Measurements from ENCODE around the gene MRGPRF.

MRGPRF gene

GRCh38 chr11:69039501-69039900 lies 26.5 kb upstream of the MRGPRF start:
- Histone ChIP-seq H3K36me3 (replicated peaks; ENCODE audit: insufficient read depth, low read length) (no peaks in the 10 kb centered on the region), H3K27ac (ENCODE audit: low read length) (no peak overlapping the region), H3K9me3 (replicated peaks; ENCODE audit: insufficient read depth, low read length) (no peaks in the 10 kb centered on the region), H3K4me2 (ENCODE audit: low read depth, low read length) (no peak overlapping the region), H3K9me2 (replicated peaks; ENCODE audit: insufficient read depth, low read length) (no peaks in the 10 kb centered on the region), H3K9ac (ENCODE audit: low read length) (no peak overlapping the region), H3K79me2 (ENCODE audit: low read length) (no peaks in the 10 kb centered on the region), H4K20me1 (ENCODE audit: insufficient read depth, low read length) (no peaks in the 10 kb centered on the region), H3K4me3 (ENCODE audit: low read length) (no peak overlapping the region), H3F3A (ENCODE audit: insufficient read depth, low read length) (no peaks in the 10 kb centered on the region), H2AFZ (ENCODE audit: low read length) (no peak overlapping the region), H3K4me1 (ENCODE audit: low read length) (peaks cover under 1% of the 10 kb centered on the region; the same call in 1 of the 2 replicates), H3K27me3 (replicated peaks; ENCODE audit: insufficient read depth, low read length) (peaks cover 6% of the 10 kb centered on the region)
- TF ChIP-seq EZH2phosphoT487 (IDR thresholded peaks at IDR 0.05; ENCODE audit: low read length) (no peak), EZH2 (optimal IDR thresholded peaks at IDR 0.05; ENCODE audit: low read depth, low read length) (no peak), CTCF (IDR thresholded peaks at IDR 0.05; ENCODE audit: low read length) (no peak)
- no peak for DNase-seq

- Histone ChIP-seq H3F3A (ENCODE audit: insufficient read depth, low read length) (no peaks in the 10 kb centered on the region), H3K4me3 (ENCODE audit: low read length) (no peak overlapping the region), H3K9me2 (replicated peaks; ENCODE audit: insufficient read depth, low read length) (no peaks in the 10 kb centered on the region), H3K27ac (ENCODE audit: low read length) (no peak overlapping the region), H3K79me2 (ENCODE audit: low read length) (no peaks in the 10 kb centered on the region), H3K27me3 (replicated peaks; ENCODE audit: insufficient read depth, low read length) (peaks cover 25% of the 10 kb centered on the region), H3K9ac (ENCODE audit: low read length) (no peak overlapping the region), H3K36me3 (replicated peaks; ENCODE audit: insufficient read depth, low read length) (no peaks in the 10 kb centered on the region), H3K9me3 (replicated peaks; ENCODE audit: insufficient read depth, low read length) (no peaks in the 10 kb centered on the region), H2AFZ (ENCODE audit: low read length) (no peak overlapping the region), H3K4me2 (ENCODE audit: low read depth, low read length) (no peak overlapping the region), H4K20me1 (ENCODE audit: insufficient read depth, low read length) (no peaks in the 10 kb centered on the region), H3K4me1 (ENCODE audit: low read length) (no peaks in the 10 kb centered on the region)
- TF ChIP-seq CTCF (IDR thresholded peaks at IDR 0.05; ENCODE audit: low read length) (no peak), EZH2phosphoT487 (IDR thresholded peaks at IDR 0.05; ENCODE audit: low read length) (no peak)
- DNase-seq = no peak
Measured at GRCh38 chr11:69037544-69037943, 24.5 kb upstream of the MRGPRF start.

- Histone ChIP-seq H3K36me3 (replicated peaks; ENCODE audit: insufficient read depth, low read length) (no peaks in the 10 kb centered on the region), H3K4me1 (ENCODE audit: low read length) (no peaks in the 10 kb centered on the region), H3K9ac (ENCODE audit: low read length) (no peak overlapping the region)
Measured at GRCh38 chr11:69037074-69037473, 24.0 kb upstream of the MRGPRF start.

More at GRCh38 chr11:69037074-69037473, 24.0 kb upstream of the MRGPRF start:
- Histone ChIP-seq H3F3A (ENCODE audit: insufficient read depth, low read length) (no peaks in the 10 kb centered on the region), H4K20me1 (ENCODE audit: insufficient read depth, low read length) (no peaks in the 10 kb centered on the region), H3K4me2 (ENCODE audit: low read depth, low read length) (no peak overlapping the region), H3K27ac (ENCODE audit: low read length) (no peak overlapping the region), H3K4me3 (ENCODE audit: low read length) (no peak overlapping the region), H2AFZ (ENCODE audit: low read length) (no peak overlapping the region), H3K9me2 (replicated peaks; ENCODE audit: insufficient read depth, low read length) (no peaks in the 10 kb centered on the region), H3K79me2 (ENCODE audit: low read length) (no peaks in the 10 kb centered on the region), H3K27me3 (replicated peaks; ENCODE audit: insufficient read depth, low read length) (peaks cover 25% of the 10 kb centered on the region), H3K9me3 (replicated peaks; ENCODE audit: insufficient read depth, low read length) (no peaks in the 10 kb centered on the region)
- DNase-seq = no peak
- TF ChIP-seq EZH2phosphoT487 (IDR thresholded peaks at IDR 0.05; ENCODE audit: low read length) (no peak), EZH2 (optimal IDR thresholded peaks at IDR 0.05; ENCODE audit: low read depth, low read length) (no peak), CTCF (IDR thresholded peaks at IDR 0.05; ENCODE audit: low read length) (no peak)

All from MM.1S (cell line).